HAP-1 (cell line): ENCODE results near the gene GGNBP2.
A peak's percentile ranks its signal among the peaks of the same experiment; 100 is the strongest.

ENCODE experiments used
- DNase-seq, 2 experiments: peaks; one replicate each; pipeline ENCODE4 v3.0.0-alpha.2; 2016 to 2020; ENCODE audit warnings: low spot score in 2 of 2
- H3K27me3 ChIP-seq: fragments of 250-450 bp; sonication (Bioruptor Pico); 2 replicates; pipeline ENCODE4 v1.5.1; 2020; ENCODE audit warnings: low read depth, mild to moderate bottlenecking, moderate library complexity
- H3K36me3 ChIP-seq: fragments of 250-450 bp; sonication (Bioruptor Pico); replicated peaks from 2 replicates; pipeline ENCODE4 v1.5.1; 2020; ENCODE audit warnings: mild to moderate bottlenecking
- H3K4me1 ChIP-seq: fragments of 250-450 bp; sonication (Bioruptor Pico); 2 replicates; pipeline ENCODE4 v1.5.1; 2020; ENCODE audit warnings: mild to moderate bottlenecking
- H3K4me3 ChIP-seq: fragments of 250-450 bp; sonication (Bioruptor Pico); 2 replicates; pipeline ENCODE4 v1.5.1; 2020; ENCODE audit warnings: mild to moderate bottlenecking, moderate library complexity
- H3K9me3 ChIP-seq: fragments of 250-450 bp; sonication (Bioruptor Pico); 2 replicates; pipeline ENCODE4 v1.5.1; 2020; ENCODE audit warnings: mild to moderate bottlenecking, moderate library complexity
- in situ Hi-C: fragments of 300-500 bp; cut with MboI; formaldehyde crosslinking; loops from 3 replicates; pipeline ENCODE4 v1.14.3; 2020; ENCODE audit warnings: low sequenced_read_pairs, inconsistent platforms, mixed read lengths

GGNBP2 gene

GRCh38 chr17:36617773-36618172, 73.1 kb downstream of the GGNBP2 start:
- no peaks in the 10 kb centered on the region for H3K27me3 ChIP-seq

DNA sequence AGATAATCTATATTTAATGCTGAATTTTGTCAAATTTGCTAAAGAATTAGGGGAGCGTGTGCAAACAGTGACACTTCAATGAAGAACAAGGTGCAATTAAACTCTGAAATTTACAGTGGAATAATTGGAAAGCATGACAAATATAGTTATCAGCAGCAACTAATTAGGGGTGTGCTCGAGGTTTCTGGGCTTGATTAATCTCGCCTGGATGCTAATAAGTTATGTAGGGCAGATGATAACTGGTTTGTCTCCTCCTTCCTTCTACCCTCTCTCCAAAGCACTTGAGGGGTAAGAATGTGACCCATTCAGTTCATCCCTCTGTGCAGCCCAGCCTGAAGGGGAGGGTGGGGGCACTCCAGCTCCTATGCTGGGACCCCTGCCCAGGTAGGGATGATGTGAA, 78.6 kb downstream of the GGNBP2 start:
- H3K27me3 ChIP-seq: no peaks in the 10 kb centered on the region
- H3K36me3 ChIP-seq: no peaks in the 10 kb centered on the region
- no peaks in the 10 kb centered on the region for H3K4me1 ChIP-seq
- no peak overlapping the region for H3K4me3 ChIP-seq
- DNase-seq: no peak
- H3K9me3 ChIP-seq: no peaks in the 10 kb centered on the region
- in situ Hi-C loops: loop anchor here (10.0 to 25.0 kb wide), 3 partner anchors 552 to 739 kb away; no protein-coding TSS in a partner anchor

More at GRCh38 chr17:36617773-36618172, 73.1 kb downstream of the GGNBP2 start:
- H3K4me3 ChIP-seq: no peak overlapping the region
- no peaks in the 10 kb centered on the region for H3K9me3 ChIP-seq
- in situ Hi-C loops: loop anchor here (25.0 kb wide), 2 partner anchors 620 to 745 kb away; no protein-coding TSS in a partner anchor
- DNase-seq: no peak
- H3K4me1 ChIP-seq: no peaks in the 10 kb centered on the region
- H3K36me3 ChIP-seq: no peaks in the 10 kb centered on the region

DNA sequence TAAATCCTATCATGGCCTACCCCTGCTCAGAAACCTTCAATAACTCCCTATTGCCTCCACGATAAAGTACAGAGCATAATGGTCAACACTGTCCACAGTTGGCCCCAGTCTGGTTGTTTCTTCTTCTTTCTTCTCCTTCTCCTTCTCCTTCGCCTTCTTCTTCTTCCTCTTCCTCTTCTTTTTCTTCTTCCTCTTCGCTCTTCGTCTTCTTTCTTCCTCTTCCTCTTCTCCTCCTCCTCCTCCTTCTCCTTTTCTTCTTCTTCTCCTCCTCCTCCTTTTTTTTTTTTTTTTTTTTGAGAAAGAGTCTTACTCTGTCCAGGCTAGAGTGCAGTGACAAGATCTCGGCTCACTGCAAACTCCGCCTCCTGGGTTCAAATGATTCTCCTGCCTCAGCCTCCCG, 80.5 kb downstream of the GGNBP2 start:
- H3K4me3 ChIP-seq: no peak overlapping the region
- H3K27me3 ChIP-seq: no peaks in the 10 kb centered on the region
- no peaks in the 10 kb centered on the region for H3K9me3 ChIP-seq
- in situ Hi-C loops: loop anchor here (10.0 to 25.0 kb wide), 2 partner anchors 137 to 550 kb away; no protein-coding TSS in a partner anchor
- no peak for DNase-seq
- no peaks in the 10 kb centered on the region for H3K4me1 ChIP-seq
- no peaks in the 10 kb centered on the region for H3K36me3 ChIP-seq

DNA sequence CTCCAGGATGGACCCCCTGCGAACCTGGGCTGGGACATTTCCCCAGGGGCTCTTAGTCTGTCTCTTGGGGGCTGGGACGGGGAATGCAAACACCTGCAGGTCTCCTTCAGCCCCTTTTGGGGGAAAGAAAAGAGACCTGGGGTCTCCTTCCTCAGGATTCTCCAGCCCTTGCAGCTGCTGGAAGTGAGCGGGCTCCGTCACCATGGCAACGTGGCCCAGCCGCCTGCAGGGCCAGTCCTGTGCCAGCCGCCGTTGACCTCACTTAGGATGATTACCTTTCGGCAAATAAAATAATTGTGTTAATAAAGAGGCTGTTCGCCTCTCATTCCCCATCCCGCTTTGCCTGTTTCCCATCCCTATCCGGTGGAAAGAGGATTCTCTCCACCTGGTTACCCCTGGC, 82.4 kb downstream of the GGNBP2 start:
- H3K4me1 ChIP-seq: no peaks in the 10 kb centered on the region
- in situ Hi-C loops: loop anchor here (10.0 to 25.0 kb wide), 2 partner anchors 135 to 548 kb away; no protein-coding TSS in a partner anchor
- DNase-seq: no peak

GRCh38 chr17:36628576-36628975, 83.9 kb downstream of the GGNBP2 start:
- in situ Hi-C loops: loop anchor here (10.0 to 25.0 kb wide), 2 partner anchors 134 to 546 kb away; no protein-coding TSS in a partner anchor
- DNase-seq: no peak
- Histone ChIP-seq H3K27me3 (no peaks in the 10 kb centered on the region), H3K4me1 (no peaks in the 10 kb centered on the region), H3K4me3 (no peak overlapping the region), H3K9me3 (no peaks in the 10 kb centered on the region), H3K36me3 (no peaks in the 10 kb centered on the region)

More for the DNA sequence above, 82.4 kb downstream of the GGNBP2 start:
- H3K27me3 ChIP-seq: no peaks in the 10 kb centered on the region
- H3K4me3 ChIP-seq: no peak overlapping the region
- no peaks in the 10 kb centered on the region for H3K9me3 ChIP-seq
- H3K36me3 ChIP-seq: no peaks in the 10 kb centered on the region

GRCh38 chr17:36629252-36629847, 84.6 kb downstream of the GGNBP2 start:
- DNase-seq: peak; percentile 38 to 91
- no peaks in the 10 kb centered on the region for H3K4me1 ChIP-seq
- no peak overlapping the region for H3K4me3 ChIP-seq
- H3K9me3 ChIP-seq: no peaks in the 10 kb centered on the region
- in situ Hi-C loops: loop anchor here (10.0 to 25.0 kb wide), 2 partner anchors 133 to 545 kb away; no protein-coding TSS in a partner anchor
- H3K27me3 ChIP-seq: no peaks in the 10 kb centered on the region
- no peaks in the 10 kb centered on the region for H3K36me3 ChIP-seq

- H3K9me3 ChIP-seq: no peaks in the 10 kb centered on the region
- no peaks in the 10 kb centered on the region for H3K4me1 ChIP-seq
- in situ Hi-C loops: loop anchor here (5.0 to 25.0 kb wide), 3 partner anchors 132 to 545 kb away; no protein-coding TSS in a partner anchor
- no peak overlapping the region for H3K4me3 ChIP-seq
- no peaks in the 10 kb centered on the region for H3K27me3 ChIP-seq
- no peaks in the 10 kb centered on the region for H3K36me3 ChIP-seq
- no peak for DNase-seq
Measured at GRCh38 chr17:36629970-36630502, 85.3 kb downstream of the GGNBP2 start.

- Histone ChIP-seq H3K36me3 (no peaks in the 10 kb centered on the region), H3K4me3 (no peak overlapping the region), H3K4me1 (no peaks in the 10 kb centered on the region), H3K27me3 (no peaks in the 10 kb centered on the region), H3K9me3 (no peaks in the 10 kb centered on the region)
- in situ Hi-C loops: loop anchor here (5.0 to 25.0 kb wide), 2 partner anchors 131 to 416 kb away; no protein-coding TSS in a partner anchor
- no peak for DNase-seq
Measured at GRCh38 chr17:36631022-36631421, 86.3 kb downstream of the GGNBP2 start.

- Histone ChIP-seq H3K4me3 (no peak overlapping the region), H3K9me3 (no peaks in the 10 kb centered on the region), H3K4me1 (no peaks in the 10 kb centered on the region), H3K36me3 (no peaks in the 10 kb centered on the region), H3K27me3 (no peaks in the 10 kb centered on the region)
- DNase-seq: no peak
- in situ Hi-C loops: loop anchor here (5.0 to 25.0 kb wide), 2 partner anchors 129 to 414 kb away; no protein-coding TSS in a partner anchor
Measured at GRCh38 chr17:36632916-36633771, 88.4 kb downstream of the GGNBP2 start.
